ENCODE data around the gene LMNTD1. TPM values are rescaled to one million over a fixed set of nuclear protein-coding genes. Genes with fewer than 3 reads are reported as not detected.
"Not testable (repeated sequence)": the region's sequence is repeated elsewhere in the genome, so short reads cannot be mapped to it uniquely, and the experiment has no call there.

The LMNTD1 gene
- total RNA-seq: not detected

- no peaks in the 10 kb centered on the region for H3K9me3 ChIP-seq (ENCODE audit: low read depth, low read length)
- H3K27me3 ChIP-seq (ENCODE audit: insufficient read depth, low read length): peaks cover 7% of the 10 kb centered on the region
- H3K4me1 ChIP-seq (ENCODE audit: insufficient read depth, low read length): no peaks in the 10 kb centered on the region
- H3K4me3 ChIP-seq (ENCODE audit: low read length): no peak within 1 kb of the TSS
Observed at GRCh38 chr12:25553098-25553497, at the start of gene LMNTD1. Gene LMNTD1, minus strand, starts transcription at chr12:25553283. Its CDS starts 324 bp downstream, at chr12:25552959.

DNA sequence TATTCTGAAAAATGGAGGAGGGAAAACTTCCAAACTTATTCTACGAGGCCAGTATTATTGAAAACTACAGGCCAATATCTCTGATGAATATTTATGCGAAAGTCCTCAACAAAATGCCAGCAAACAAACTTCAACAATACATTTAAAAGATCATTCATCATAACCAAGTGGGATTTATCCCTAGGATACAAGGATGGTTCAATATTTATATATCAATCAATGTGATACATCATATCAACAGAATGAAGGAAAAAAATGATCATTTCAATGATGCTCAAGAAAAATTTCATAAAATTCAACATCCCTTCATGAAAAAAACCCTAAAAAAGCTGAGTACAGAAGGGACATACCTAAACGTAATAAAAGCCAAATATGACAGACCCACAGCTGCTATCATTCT is 45.9 kb upstream of the LMNTD1 start:
- no peaks in the 10 kb centered on the region for H3K9me3 ChIP-seq (ENCODE audit: low read depth, low read length)
- no peak overlapping the region for H3K4me3 ChIP-seq (ENCODE audit: low read length)
- H3K27me3 ChIP-seq (ENCODE audit: insufficient read depth, low read length): no peaks in the 10 kb centered on the region
- H3K4me1 ChIP-seq (ENCODE audit: insufficient read depth, low read length): no peaks in the 10 kb centered on the region

GRCh38 chr12:25595496-25595895 is 42.4 kb upstream of the LMNTD1 start:
- not testable (repeated sequence) for H3K9me3 ChIP-seq (ENCODE audit: low read depth, low read length); H3K4me1 ChIP-seq (ENCODE audit: insufficient read depth, low read length); H3K27me3 ChIP-seq (ENCODE audit: insufficient read depth, low read length); H3K4me3 ChIP-seq (ENCODE audit: low read length)

DNA sequence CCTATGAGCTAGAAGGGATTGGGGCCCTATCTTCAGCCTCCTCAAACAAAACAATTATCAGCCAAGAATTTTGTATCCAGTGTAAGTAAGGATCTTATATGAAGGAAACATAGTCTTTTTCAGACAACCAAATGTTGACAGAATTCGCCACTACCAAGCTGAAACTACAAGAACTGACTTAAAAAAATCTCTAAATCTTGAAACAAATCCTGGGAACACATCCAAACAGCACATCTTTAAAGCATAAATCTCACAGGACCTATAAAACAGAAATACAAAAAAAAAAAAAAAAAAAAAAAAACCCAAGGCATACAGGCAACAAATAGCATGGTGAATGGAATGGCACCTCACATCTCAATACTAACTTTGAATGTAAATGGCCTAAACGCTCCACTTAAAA is 41.3 kb upstream of the LMNTD1 start:
- Histone ChIP-seq H3K4me1 (ENCODE audit: insufficient read depth, low read length) (peaks cover 14% of the 10 kb centered on the region), H3K9me3 (ENCODE audit: low read depth, low read length) (no peaks in the 10 kb centered on the region), H3K4me3 (ENCODE audit: low read length) (no peak overlapping the region)

DNA sequence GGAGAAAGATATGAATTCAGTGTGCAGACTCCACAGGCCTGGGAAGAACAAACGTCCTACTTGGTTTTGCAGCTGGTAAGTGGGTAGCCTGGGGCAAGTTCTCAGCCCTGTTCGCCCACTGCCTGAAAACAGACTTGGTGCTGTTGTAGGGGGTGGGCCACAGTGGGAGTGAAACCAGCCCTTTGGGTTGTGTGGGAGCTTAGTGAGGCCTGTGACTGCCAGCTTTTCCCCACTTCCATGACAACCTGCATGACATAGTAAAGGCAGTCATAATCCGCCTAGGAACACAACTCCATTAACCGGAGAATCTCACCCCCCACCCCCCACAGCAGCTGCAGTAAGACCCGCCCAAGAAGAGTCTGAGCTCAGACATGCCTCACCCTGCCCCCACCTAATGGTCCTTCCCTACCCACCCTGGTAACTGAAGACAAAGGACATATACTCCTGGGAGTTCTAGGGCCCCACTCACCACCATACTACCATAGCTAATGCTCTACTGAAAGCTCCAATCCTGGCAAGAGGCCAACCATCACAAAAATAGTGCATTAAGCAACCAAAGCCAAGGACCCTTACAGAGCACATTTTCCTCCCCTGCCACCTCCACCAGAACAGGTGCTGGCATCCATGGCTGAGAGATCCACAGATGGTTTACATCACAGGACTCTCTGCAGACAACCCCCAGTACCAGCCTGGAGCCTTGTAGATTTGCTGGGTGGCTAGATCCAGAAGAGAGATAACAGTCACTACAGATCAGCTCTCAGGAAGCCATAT is 39.8 kb upstream of the LMNTD1 start:
- Histone ChIP-seq H3K9me3 (ENCODE audit: low read depth, low read length) (no peaks in the 10 kb centered on the region), H3K27me3 (ENCODE audit: insufficient read depth, low read length) (no peaks in the 10 kb centered on the region), H3K4me3 (ENCODE audit: low read length) (no peak overlapping the region), H3K4me1 (ENCODE audit: insufficient read depth, low read length) (peaks cover 14% of the 10 kb centered on the region)

More for the DNA sequence above, 41.3 kb upstream of the LMNTD1 start:
- no peaks in the 10 kb centered on the region for H3K27me3 ChIP-seq (ENCODE audit: insufficient read depth, low read length)

GRCh38 chr12:25591144-25591543 is 38.1 kb upstream of the LMNTD1 start:
- no peak overlapping the region for H3K4me3 ChIP-seq (ENCODE audit: low read length)
- H3K9me3 ChIP-seq (ENCODE audit: low read depth, low read length): no peaks in the 10 kb centered on the region
- peaks cover 14% of the 10 kb centered on the region for H3K4me1 ChIP-seq (ENCODE audit: insufficient read depth, low read length)
- no peaks in the 10 kb centered on the region for H3K27me3 ChIP-seq (ENCODE audit: insufficient read depth, low read length)

GRCh38 chr12:25590011-25590721 is 37.1 kb upstream of the LMNTD1 start:
- Histone ChIP-seq H3K9me3 (ENCODE audit: low read depth, low read length) (no peaks in the 10 kb centered on the region), H3K4me1 (ENCODE audit: insufficient read depth, low read length) (peaks cover 14% of the 10 kb centered on the region), H3K27me3 (ENCODE audit: insufficient read depth, low read length) (no peaks in the 10 kb centered on the region), H3K4me3 (ENCODE audit: low read length) (no peak overlapping the region)

GRCh38 chr12:25587346-25587745 is 34.3 kb upstream of the LMNTD1 start:
- H3K4me3 ChIP-seq (ENCODE audit: low read length): no peak overlapping the region

DNA sequence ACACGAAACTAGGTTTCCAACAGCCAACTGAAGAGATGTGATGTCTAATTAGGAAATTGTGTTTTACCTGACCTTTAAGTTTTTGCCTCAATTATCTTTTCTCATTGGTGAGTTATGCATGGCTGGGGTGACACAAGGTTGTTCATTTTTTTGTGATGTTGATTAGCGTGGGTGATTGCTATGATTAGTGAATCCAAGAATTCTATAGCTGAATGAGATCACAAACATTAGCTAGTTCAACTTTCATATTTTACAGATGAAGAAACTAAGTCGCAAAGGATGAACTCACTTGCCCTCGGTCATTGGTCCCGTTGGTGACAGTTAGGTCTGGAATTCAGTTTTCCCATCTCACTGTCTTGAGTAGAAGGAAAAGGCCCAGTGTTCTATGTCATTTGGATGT is 32.6 kb upstream of the LMNTD1 start:
- Histone ChIP-seq H3K27me3 (ENCODE audit: insufficient read depth, low read length) (no peaks in the 10 kb centered on the region), H3K4me1 (ENCODE audit: insufficient read depth, low read length) (peaks cover 8% of the 10 kb centered on the region), H3K4me3 (ENCODE audit: low read length) (no peak overlapping the region), H3K9me3 (ENCODE audit: low read depth, low read length) (no peaks in the 10 kb centered on the region)

More at GRCh38 chr12:25587346-25587745, 34.3 kb upstream of the LMNTD1 start:
- peaks cover 14% of the 10 kb centered on the region for H3K4me1 ChIP-seq (ENCODE audit: insufficient read depth, low read length)
- no peaks in the 10 kb centered on the region for H3K9me3 ChIP-seq (ENCODE audit: low read depth, low read length)
- no peaks in the 10 kb centered on the region for H3K27me3 ChIP-seq (ENCODE audit: insufficient read depth, low read length)

DNA sequence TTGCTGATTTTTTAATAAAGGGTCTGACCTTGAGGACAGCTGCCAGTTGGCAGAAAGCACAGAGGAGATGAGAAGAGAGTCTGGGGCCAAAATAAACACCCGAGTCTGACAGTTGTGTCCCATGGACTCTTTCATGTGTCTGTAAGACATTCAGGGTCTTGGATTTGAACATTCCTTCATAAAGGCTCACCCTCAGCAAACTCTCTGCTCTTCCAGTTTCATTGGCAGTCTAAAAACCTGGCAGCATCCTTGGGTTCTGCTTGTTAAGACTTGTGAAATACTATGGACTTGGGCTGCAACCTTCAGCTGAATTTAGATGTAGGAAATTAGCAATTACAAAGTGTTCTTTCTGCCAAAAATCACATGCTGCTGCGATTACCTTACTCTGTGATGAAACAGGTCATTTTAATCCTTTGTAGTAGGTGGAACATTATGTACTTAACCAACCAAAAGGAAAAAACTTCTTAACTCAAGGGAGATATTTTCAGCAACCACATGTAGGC is 32.0 kb upstream of the LMNTD1 start:
- H3K9me3 ChIP-seq (ENCODE audit: low read depth, low read length): no peaks in the 10 kb centered on the region
- no peaks in the 10 kb centered on the region for H3K27me3 ChIP-seq (ENCODE audit: insufficient read depth, low read length)
- peaks cover 2% of the 10 kb centered on the region for H3K4me1 ChIP-seq (ENCODE audit: insufficient read depth, low read length)
- no peak overlapping the region for H3K4me3 ChIP-seq (ENCODE audit: low read length)

GRCh38 chr12:25584596-25584995 is 31.5 kb upstream of the LMNTD1 start:
- H3K4me3 ChIP-seq (ENCODE audit: low read length): no peak overlapping the region
- H3K9me3 ChIP-seq (ENCODE audit: low read depth, low read length): no peaks in the 10 kb centered on the region
- no peaks in the 10 kb centered on the region for H3K4me1 ChIP-seq (ENCODE audit: insufficient read depth, low read length)
- no peaks in the 10 kb centered on the region for H3K27me3 ChIP-seq (ENCODE audit: insufficient read depth, low read length)

DNA sequence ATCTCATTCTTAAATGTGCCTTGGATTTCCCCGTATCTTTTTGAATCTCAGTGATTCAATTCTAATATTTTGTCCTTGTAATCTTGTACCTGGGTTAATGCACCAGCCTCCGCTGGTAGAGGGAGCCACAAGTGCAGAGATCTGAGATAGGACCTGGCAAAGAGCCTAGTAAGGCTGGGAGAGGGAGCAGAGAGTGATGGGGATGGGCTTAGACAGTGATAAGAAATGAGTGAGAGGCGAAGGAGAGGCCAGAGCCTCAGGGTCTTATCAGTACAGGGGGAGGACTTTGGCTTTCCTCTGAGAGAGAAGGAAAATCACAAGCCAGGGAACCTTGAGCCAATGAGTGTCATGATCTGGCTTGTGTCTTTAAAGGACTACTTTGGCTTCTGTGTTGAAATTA is 30.5 kb upstream of the LMNTD1 start:
- Histone ChIP-seq H3K4me1 (ENCODE audit: insufficient read depth, low read length) (no peaks in the 10 kb centered on the region), H3K4me3 (ENCODE audit: low read length) (no peak overlapping the region), H3K9me3 (ENCODE audit: low read depth, low read length) (no peaks in the 10 kb centered on the region), H3K27me3 (ENCODE audit: insufficient read depth, low read length) (no peaks in the 10 kb centered on the region)

DNA sequence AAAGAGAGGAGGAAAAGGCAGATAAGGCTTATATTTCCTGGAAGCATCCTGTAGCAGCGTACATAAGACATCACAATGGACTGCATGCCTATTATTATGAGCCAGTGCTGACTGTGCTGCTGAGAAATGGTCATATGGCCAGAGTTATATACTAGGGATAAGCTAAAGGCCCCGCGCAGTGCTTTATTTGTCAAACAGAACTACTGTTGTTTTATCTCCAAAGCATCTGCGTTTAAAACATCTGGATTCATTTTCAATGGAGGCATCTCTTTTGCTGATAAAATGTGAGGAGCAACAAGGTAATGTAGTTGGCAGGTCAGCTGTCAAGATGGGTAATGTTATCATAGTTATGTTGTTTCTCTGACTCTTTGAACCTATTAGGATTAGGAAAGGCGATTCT is 28.0 kb upstream of the LMNTD1 start:
- Histone ChIP-seq H3K4me3 (ENCODE audit: low read length) (no peak overlapping the region), H3K9me3 (ENCODE audit: low read depth, low read length) (no peaks in the 10 kb centered on the region), H3K4me1 (ENCODE audit: insufficient read depth, low read length) (no peaks in the 10 kb centered on the region), H3K27me3 (ENCODE audit: insufficient read depth, low read length) (no peaks in the 10 kb centered on the region)

GRCh38 chr12:25578411-25579143 is 25.5 kb upstream of the LMNTD1 start:
- H3K9me3 ChIP-seq (ENCODE audit: low read depth, low read length): no peaks in the 10 kb centered on the region
- no peaks in the 10 kb centered on the region for H3K4me1 ChIP-seq (ENCODE audit: insufficient read depth, low read length)
- H3K27me3 ChIP-seq (ENCODE audit: insufficient read depth, low read length): no peaks in the 10 kb centered on the region
- no peak overlapping the region for H3K4me3 ChIP-seq (ENCODE audit: low read length)

GRCh38 chr12:25574761-25575160 is 21.7 kb upstream of the LMNTD1 start:
- Histone ChIP-seq H3K9me3 (ENCODE audit: low read depth, low read length) (no peaks in the 10 kb centered on the region), H3K27me3 (ENCODE audit: insufficient read depth, low read length) (no peaks in the 10 kb centered on the region), H3K4me3 (ENCODE audit: low read length) (no peak overlapping the region), H3K4me1 (ENCODE audit: insufficient read depth, low read length) (no peaks in the 10 kb centered on the region)

Data from mononuclear cell (primary cell).